HEK293T (cell line): ENCODE data around the gene LCN9.

Experiments
- BHLHE40 ChIP-seq: fragments of 450-650 bp; IDR thresholded peaks from 2 replicates; pipeline ENCODE4 v1.6.1; 2016; ENCODE audit warnings: mild to moderate bottlenecking, moderate library complexity, borderline replicate concordance
- ELF4 ChIP-seq: fragments of 450-650 bp; IDR thresholded peaks from 2 replicates; pipeline ENCODE4 v1.6.1; 2017; ENCODE audit warnings: antibody characterized with exemption
- FOXA1 ChIP-seq: fragments of 450-650 bp; IDR thresholded peaks from 2 replicates; pipeline ENCODE4 v1.6.1; 2016; ENCODE audit warnings: mild to moderate bottlenecking
- FOXK2 ChIP-seq: fragments of 450-650 bp; IDR thresholded peaks from 2 replicates; pipeline ENCODE4 v1.6.1; 2016; ENCODE audit warnings: mild to moderate bottlenecking
- HDGF ChIP-seq: fragments of 450-650 bp; IDR thresholded peaks from 2 replicates; pipeline ENCODE4 v1.6.1; 2017; ENCODE audit warnings: antibody characterized with exemption, borderline replicate concordance
- L3MBTL2 ChIP-seq: fragments of 450-650 bp; conservative IDR thresholded peaks from 2 replicates; pipeline ENCODE4 v1.6.1; 2016; ENCODE audit warnings: mild to moderate bottlenecking
- LEF1 ChIP-seq: fragments of 450-650 bp; IDR thresholded peaks from 2 replicates; pipeline ENCODE4 v1.6.1; 2017; ENCODE audit warnings: mild to moderate bottlenecking, borderline replicate concordance
- NFRKB ChIP-seq: fragments of 450-650 bp; IDR thresholded peaks from 2 replicates; pipeline ENCODE4 v1.6.1; 2016; ENCODE audit warnings: mild to moderate bottlenecking, moderate library complexity
- SP1 ChIP-seq: fragments of 450-650 bp; IDR thresholded peaks from 2 replicates; pipeline ENCODE4 v1.6.1; 2017
- SUZ12 ChIP-seq: fragments of 450-650 bp; IDR thresholded peaks from 2 replicates; pipeline ENCODE4 v1.6.1; 2016; ENCODE audit warnings: mild to moderate bottlenecking
- TARDBP ChIP-seq: fragments of 450-650 bp; IDR thresholded peaks from 2 replicates; pipeline ENCODE4 v1.6.1; 2016

DNA sequence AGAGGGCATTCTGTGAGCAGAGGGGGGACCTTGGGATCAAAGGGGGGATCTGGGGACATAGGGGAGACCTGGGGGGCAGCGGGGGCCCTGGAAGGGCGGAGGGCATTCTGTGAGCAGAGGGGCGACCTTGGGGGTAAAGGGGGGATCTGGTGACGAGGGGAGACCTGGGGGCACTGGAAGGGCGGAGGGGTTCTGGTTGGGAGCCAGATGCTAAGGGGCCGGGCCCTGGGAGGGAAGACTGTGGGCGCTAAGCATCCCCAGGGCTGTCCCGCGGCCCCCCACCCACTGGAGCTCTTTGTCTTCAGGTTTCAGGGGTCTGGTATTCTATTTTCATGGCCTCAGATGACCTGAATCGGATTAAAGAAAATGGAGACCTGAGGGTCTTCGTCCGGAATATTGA is 748 bp downstream of the LCN9 start:
- TF ChIP-seq NFRKB (no peak), HDGF (no peak), FOXA1 (no peak), SP1 (no peak), LEF1 (no peak), BHLHE40 (no peak), FOXK2 (no peak), SUZ12 (no peak), L3MBTL2 (no peak), TARDBP (no peak), ELF4 (no peak)
